VCaP (cell line): ENCODE measurements around the gene ARMH3.

Experiments
- H3K27ac ChIP-seq: fragments of 450-650 bp; 2 replicates; pipeline ENCODE4 v1.5.1; 2017
- CTCF ChIP-seq: fragments of 450-650 bp; conservative IDR thresholded peaks from 2 replicates; pipeline ENCODE4 v1.5.1; 2017; ENCODE audit warnings: mild to moderate bottlenecking, moderate library complexity

The ARMH3 gene

GRCh38 chr10:101859530-101859929 is 196.4 kb downstream of the ARMH3 start:
- TF ChIP-seq CTCF = no peak
- H3K27ac ChIP-seq = no peak overlapping the region

DNA sequence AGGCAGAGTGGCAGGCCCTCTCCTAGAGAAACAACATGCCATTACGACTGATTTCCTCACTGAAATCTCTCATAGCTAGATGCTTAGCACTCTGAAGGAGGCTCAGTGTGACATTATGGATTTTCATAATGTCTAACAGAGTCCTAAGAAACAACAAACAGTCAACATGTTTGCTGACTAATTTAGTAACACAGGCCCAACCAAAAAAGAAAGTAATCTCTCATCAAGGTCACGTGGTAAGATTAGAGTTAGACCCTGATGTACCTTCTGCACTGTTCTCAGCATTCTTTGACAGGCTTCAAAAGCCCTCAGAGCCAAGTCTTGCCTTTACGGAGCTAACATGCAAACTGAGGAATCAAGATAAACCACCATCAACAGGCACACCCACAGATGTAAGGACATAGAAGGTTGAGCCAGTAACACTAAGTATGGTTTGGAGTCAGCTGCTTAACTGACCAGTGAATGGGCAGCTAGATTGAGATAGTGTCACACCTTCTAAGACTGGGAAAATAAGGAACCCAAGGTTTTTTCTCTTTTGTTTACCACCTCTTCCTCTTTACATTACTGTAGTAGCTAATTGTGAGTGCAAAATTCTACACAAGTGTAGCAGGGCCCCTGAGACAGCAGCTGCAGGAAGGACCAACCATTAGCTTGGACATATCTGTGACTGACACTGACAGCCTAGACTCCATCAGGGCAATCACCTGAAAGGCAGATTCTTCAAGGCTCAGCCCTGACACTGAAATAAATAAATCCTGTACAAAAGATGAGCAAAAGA is 197.1 kb downstream of the ARMH3 start:
- TF ChIP-seq CTCF = no peak
- H3K27ac ChIP-seq = no peak overlapping the region

DNA sequence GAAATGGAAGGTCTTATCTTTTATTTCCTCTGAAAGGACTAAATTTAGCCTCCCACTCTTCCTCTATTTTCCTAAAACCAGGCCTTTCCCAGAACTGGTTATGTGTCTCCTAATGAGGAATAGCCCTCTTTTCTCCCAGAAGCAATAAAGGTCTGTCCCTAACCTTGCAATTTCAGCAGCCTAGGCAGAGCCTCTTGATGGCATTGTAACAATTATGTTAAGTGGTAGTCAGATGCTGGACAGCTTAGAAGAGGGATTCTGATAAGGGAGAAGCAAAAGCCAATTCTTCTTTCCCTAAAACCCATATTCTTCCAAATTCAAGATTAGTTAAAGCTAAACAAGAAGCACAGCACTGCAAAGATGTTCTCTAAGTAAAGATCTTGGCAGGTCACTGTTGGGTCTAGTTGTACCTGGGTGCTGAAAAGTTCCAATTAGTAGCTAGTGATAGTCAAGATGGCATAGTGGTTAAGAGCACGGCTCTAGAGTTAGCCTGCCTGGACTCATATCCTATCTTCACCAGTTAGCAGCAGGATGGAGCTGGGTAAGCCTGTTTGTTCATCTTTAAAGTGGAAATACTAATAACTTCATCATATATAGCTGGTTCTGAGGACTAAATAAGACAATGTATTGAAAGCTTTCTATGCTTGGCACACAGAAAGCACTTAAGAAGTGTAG is 198.0 kb downstream of the ARMH3 start:
- H3K27ac ChIP-seq = no peak overlapping the region

DNA sequence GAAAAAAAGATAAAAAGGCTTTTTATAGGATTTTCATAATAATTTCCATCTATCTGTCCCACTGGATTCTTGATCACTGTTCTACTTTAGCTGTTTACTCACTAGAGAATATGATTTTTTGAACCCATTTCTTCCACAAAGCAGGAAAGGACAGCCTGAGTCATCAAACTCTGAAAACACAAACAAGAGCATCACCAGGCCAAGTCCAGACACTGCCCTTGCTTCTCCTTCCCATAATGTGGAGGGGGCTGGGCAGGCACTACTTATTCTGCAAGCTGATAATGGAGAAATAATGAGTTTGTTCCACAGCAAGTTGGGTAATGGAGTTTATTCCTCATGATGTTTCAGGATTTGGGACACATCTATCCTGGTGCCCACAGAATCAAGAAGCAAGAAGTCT is 199.3 kb downstream of the ARMH3 start:
- TF ChIP-seq CTCF = no peak
- no peak overlapping the region for H3K27ac ChIP-seq

More for the DNA sequence above, 198.0 kb downstream of the ARMH3 start:
- no peak for TF ChIP-seq CTCF

DNA sequence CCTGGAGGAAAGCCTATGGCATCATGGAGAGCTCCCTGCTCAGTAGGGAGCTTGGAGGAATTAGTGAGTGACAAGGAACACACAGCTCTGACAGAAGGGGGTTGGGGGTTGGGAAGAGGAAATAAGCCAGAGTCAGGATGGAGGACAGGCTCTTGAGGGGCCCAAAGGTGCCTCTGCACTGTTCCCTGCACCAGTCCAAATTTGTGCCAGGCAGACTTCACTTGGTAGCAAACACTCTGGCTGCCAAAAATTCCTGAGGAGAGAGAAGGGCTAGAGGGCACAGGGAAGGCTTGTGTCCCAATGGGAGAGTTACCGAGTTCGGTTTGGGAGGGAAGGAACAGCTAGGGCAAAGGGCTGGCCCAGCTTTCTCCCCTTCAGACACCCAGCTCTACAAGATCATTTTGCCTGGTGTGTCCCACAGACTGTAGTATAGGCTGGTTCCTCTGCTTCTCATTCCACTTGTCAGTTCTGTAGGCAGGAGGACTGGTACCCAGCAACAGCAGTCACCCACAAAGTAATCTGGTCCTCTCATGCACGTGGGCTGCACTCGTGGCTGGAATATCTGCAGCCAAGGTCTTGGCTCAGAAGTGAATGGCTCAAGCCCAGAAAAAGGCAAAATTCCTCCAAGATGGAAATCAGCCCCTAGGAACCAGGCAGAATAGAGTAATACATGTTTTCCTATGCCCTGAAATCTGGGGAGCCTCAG is 204.4 kb downstream of the ARMH3 start:
- TF ChIP-seq CTCF = no peak
- no peak overlapping the region for H3K27ac ChIP-seq

GRCh38 chr10:101850749-101851148 is 205.2 kb downstream of the ARMH3 start:
- no peak overlapping the region for H3K27ac ChIP-seq
- TF ChIP-seq CTCF = no peak

- H3K27ac ChIP-seq = no peak overlapping the region
- no peak for TF ChIP-seq CTCF
Observed at GRCh38 chr10:101848894-101849351, 207.1 kb downstream of the ARMH3 start.
